Measurements from ENCODE around the gene MXI1.
"Not testable (repeated sequence)": the region's sequence is repeated elsewhere in the genome, so short reads cannot be mapped to it uniquely, and the experiment has no call there.

MXI1 gene

GRCh38 chr10:110324201-110324804 lies 116.9 kb downstream of the MXI1 start:
- DNase-seq: peak; percentile 47

GRCh38 chr10:110324805-110325280 lies 117.4 kb downstream of the MXI1 start:
- peak; percentile 35 for DNase-seq

DNA sequence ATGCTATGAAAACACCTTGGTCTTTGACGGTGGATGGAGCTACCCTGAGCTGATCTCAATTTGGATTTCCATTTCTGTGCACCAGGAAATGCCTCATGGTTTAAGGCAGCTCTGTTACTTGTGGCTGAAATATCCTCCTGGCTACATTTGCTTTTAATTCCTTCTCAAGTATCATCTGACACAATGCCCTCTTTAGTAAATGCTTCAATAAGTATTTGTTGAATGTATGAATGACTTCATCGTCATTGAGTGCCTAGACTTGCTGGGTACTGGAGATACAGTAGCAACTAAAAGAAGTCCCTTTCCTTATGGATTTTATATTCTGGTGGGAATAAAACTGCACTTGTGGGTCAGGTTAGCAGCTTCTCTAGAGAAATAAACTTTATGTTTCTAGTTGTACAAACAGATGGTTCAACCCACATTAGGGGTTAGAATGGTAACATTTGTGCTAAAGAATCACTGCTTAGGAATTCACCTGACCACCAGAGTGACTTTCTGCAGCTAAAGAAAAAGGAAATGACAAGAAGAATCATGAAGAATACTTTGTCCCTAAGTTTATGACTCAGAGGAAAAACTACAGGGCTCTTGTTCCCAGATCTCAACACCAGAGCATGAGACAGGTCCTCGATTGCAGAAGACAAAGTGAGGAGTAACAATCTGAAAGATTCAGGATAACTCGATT lies 119.1 kb downstream of the MXI1 start:
- DNase-seq: peak; percentile 15

DNA sequence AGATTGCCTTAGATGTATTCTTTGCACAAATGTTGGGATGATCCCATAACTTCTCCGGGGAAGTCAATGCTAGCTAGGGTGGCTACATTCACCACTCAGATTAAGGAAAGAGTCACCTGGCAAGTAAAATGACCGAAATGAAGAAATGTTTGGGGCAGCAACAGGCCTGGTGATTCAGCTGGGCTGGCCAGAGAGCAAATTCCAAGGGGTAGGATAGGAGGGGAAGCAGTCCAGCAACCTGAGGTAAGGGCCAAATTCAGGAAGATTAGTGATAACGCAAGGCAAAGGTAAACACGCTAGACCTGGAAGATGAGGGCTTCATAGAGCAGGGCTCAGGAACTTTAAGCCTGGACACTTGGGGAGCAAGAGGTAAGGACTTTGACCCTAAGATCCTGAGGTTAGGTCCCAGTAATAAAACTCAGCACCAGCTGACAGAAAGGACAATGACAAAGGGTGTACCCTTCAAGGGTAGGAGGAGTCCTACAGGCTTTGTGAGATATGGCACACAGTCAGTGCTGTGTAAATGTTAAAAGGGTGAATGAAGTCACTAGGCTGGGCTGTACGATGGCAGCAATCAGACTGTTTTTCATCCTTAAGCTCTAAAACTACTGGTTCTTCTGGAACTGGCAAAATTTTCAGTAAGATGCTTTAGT lies 120.0 kb downstream of the MXI1 start:
- no peak for DNase-seq

DNA sequence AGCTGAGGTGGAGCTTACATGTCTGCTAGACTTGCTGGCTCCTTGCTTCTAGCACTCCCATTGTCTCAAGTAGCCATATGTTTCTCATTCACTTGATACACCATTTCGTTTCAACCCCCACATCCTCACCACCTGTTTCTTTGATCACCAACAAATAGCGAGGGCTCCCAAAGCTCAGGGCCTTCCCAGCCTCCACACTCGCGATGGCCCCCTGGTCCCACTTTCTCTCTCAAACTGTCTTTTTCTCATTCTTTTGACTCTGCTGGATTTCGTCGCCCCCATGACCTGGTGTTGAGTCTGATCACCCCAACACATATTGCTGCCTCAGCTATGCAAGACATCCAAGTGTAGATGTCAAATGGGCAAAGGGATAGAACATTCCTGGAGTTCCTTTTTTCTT lies 123.3 kb downstream of the MXI1 start:
- DNase-seq: no peak

DNA sequence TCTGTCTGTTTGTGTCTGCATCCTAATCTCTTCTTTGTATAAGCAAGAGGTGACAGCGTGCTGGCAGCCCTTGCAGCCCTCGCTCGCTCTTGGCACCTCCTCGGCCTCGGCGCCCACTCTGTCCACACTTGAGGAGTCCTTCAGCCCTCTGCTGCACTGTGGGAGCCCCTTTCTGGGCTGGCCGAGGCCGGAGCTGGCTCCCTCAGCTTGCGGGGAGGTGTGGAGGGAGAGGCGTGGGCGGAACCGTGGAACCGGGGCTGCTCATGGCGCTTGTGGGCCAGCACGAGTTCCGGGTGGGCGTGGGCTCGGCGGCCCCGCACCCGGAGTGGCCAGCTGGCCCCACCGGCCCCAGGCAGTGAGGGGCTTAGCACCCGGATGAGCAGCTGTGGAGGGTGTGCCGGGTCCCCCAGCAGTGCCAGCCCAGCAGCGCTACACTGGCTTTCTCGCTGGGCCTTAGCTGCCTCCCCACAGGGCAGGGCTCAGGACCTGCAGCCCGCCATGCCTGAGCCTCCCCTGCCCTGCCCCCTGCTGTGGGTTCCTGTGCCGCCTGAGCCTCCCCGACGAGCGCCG lies 123.9 kb downstream of the MXI1 start:
- not testable (repeated sequence) for DNase-seq

DNA sequence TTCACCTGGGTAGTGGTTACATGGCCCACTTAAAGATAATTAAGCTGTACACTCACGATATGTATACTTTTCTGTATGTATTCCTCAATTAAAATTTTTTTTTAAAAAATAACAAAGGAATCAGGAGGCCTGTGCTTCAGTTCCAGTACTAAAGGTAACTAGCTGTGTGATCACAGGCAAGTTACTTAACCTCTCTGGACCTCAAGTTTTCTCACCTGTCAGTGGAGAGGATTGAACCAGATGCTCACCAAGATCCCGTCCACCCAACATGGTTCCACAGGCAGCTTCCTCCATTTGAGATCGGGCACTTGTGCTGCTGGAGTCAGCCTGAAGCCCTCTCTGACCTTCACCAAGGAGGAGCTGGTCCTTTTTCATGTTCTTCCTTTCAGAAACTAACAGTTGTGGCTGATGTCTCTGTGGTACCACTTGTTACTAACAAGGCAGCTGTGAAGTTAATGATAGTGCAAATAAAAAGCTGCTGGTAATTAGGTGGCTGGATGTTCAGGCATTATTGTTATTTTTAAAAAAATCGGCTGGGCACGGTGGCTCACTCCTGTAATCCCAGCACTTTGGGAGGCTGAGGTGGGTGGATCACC lies 126.8 kb downstream of the MXI1 start:
- no peak for DNase-seq

GRCh38 chr10:110335314-110336064 lies 128.1 kb downstream of the MXI1 start:
- peak; percentile 48 for DNase-seq

DNA sequence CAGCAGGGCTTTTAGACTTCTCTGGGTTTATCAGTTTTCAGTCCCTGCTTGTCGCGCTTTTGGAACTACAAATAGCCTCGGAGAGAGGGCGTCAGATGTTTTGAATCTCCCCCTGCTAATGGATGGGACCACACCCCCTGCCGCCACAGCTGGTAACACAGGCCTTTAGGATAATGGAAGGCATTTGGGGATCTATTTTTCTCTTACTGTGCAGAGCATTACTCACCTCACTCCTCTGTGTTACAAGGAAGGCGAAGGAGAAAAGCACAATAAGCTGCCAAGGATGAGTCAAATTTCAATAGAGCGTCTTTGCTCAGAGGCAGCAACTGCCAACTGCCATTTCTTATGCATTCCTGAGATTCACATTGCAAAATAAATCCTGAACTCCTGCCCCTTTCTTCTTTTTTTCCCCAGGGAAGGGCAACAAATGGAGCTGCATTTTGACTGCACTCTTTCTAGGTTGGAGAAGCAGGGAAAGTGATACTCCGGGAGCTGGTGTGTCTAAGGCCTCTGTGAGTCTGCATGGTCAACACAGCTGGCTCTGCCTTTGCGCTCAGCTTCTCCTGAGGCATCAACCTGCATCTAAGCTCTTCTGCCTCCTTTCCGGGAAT lies 128.8 kb downstream of the MXI1 start:
- DNase-seq: no peak

All from activated CD4-positive, alpha-beta T cell treated with anti-CD3 and anti-CD28 coated beads, Interleukin-10, Interleukin-2, amounts not matched to agents 100 ng/mL and 50 ng/mL, durations not matched to agents 16 hours and 8 hours (primary cell).